Measurements from ENCODE around the gene ELAC2.

The ELAC2 gene

DNA sequence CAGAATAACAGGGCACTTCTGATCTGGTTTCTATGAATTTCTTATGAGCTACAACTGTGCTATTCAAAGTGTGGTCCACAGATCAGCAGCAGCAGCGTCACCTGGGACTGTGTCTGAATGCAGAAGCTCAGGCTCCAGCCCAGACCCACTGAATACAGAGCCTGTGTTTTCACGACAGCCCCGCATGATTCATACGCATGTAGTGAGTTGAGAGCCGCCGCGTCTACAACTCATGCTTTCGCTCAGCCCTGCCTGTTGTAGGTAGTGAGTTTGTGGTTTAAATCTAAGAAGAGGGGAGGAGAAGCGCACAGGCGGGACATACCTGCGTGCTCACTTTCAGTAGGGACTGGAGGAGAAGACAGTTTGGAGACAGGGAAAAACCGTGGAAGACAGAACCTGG lies 28.5 kb upstream of the ELAC2 start:
- H3K4me3 ChIP-seq (ENCODE audit: insufficient read depth, low read length, poor library complexity, severe bottlenecking) = no peak overlapping the region
- TF ChIP-seq, protein P1, sequence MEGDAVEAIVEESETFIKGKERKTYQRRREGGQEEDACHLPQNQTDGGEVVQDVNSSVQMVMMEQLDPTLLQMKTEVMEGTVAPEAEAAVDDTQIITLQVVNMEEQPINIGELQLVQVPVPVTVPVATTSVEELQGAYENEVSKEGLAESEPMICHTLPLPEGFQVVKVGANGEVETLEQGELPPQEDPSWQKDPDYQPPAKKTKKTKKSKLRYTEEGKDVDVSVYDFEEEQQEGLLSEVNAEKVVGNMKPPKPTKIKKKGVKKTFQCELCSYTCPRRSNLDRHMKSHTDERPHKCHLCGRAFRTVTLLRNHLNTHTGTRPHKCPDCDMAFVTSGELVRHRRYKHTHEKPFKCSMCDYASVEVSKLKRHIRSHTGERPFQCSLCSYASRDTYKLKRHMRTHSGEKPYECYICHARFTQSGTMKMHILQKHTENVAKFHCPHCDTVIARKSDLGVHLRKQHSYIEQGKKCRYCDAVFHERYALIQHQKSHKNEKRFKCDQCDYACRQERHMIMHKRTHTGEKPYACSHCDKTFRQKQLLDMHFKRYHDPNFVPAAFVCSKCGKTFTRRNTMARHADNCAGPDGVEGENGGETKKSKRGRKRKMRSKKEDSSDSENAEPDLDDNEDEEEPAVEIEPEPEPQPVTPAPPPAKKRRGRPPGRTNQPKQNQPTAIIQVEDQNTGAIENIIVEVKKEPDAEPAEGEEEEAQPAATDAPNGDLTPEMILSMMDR (IDR thresholded peaks at IDR 0.05; ENCODE audit: insufficient read depth, low read length, poor library complexity, severe bottlenecking) = no peak
- TF ChIP-seq EZH2phosphoT487 (conservative IDR thresholded peaks at IDR 0.05; ENCODE audit: low read length) = no peak
- no peaks in the 10 kb centered on the region for H3K36me3 ChIP-seq (ENCODE audit: low read length)
- no peaks in the 10 kb centered on the region for H3K79me2 ChIP-seq (ENCODE audit: insufficient read depth, low read length)
- H3K9me3 ChIP-seq (ENCODE audit: insufficient read depth, low read length) = no peaks in the 10 kb centered on the region
- H3K9ac ChIP-seq (ENCODE audit: low read length) = no peak overlapping the region
- H4K20me1 ChIP-seq (ENCODE audit: low read depth, low read length) = no peaks in the 10 kb centered on the region
- H3F3A ChIP-seq (ENCODE audit: insufficient read depth) = no peaks in the 10 kb centered on the region
- H3K4me2 ChIP-seq (ENCODE audit: low read depth, low read length, poor library complexity, severe bottlenecking) = no peak overlapping the region
- H3K27me3 ChIP-seq (ENCODE audit: low read length) = no peaks in the 10 kb centered on the region
- H3K27ac ChIP-seq (ENCODE audit: low read depth, low read length) = no peak overlapping the region
- H3K9me2 ChIP-seq (replicated peaks; ENCODE audit: insufficient read depth, low read length) = no peaks in the 10 kb centered on the region
- no peak overlapping the region for H2AFZ ChIP-seq (ENCODE audit: low read depth, low read length, severe bottlenecking)

DNA sequence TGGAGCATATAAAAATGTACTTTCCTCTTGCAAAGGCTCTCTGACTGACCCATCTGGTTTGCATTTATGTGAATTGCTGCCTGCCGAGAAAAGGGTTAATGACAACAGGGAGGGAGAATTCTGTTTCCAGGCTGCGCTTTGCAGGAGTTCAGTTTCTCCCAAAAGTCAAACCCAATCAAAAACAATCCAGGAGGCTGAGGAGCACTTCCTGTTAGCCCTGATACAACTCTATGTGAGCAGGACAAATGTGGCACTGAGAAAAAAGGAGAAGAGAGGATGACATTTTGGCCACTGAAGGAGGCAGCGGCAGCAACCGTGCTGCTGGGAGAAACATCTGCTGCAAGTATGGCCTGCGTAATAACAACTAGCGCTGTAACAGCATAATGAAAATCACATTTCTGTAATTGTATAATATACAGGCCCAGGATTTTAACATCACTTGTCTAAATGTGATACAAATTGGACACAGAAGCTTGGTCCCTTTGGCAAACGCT lies 26.8 kb upstream of the ELAC2 start:
- no peaks in the 10 kb centered on the region for H3F3A ChIP-seq (ENCODE audit: insufficient read depth)
- no peaks in the 10 kb centered on the region for H3K27me3 ChIP-seq (ENCODE audit: low read length)
- H3K4me3 ChIP-seq (ENCODE audit: insufficient read depth, low read length, poor library complexity, severe bottlenecking) = no peak overlapping the region
- H3K9ac ChIP-seq (ENCODE audit: low read length) = no peak overlapping the region
- no peaks in the 10 kb centered on the region for H4K20me1 ChIP-seq (ENCODE audit: low read depth, low read length)
- no peak overlapping the region for H3K4me2 ChIP-seq (ENCODE audit: low read depth, low read length, poor library complexity, severe bottlenecking)
- no peaks in the 10 kb centered on the region for H3K9me2 ChIP-seq (replicated peaks; ENCODE audit: insufficient read depth, low read length)
- no peaks in the 10 kb centered on the region for H3K79me2 ChIP-seq (ENCODE audit: insufficient read depth, low read length)
- H2AFZ ChIP-seq (ENCODE audit: low read depth, low read length, severe bottlenecking) = no peak overlapping the region
- H3K9me3 ChIP-seq (ENCODE audit: insufficient read depth, low read length) = no peaks in the 10 kb centered on the region
- no peak overlapping the region for H3K27ac ChIP-seq (ENCODE audit: low read depth, low read length)
- TF ChIP-seq EZH2phosphoT487 (conservative IDR thresholded peaks at IDR 0.05; ENCODE audit: low read length) = no peak
- TF ChIP-seq, protein P1 (IDR thresholded peaks at IDR 0.05; ENCODE audit: insufficient read depth, low read length, poor library complexity, severe bottlenecking) = no peak
- no peaks in the 10 kb centered on the region for H3K36me3 ChIP-seq (ENCODE audit: low read length)

DNA sequence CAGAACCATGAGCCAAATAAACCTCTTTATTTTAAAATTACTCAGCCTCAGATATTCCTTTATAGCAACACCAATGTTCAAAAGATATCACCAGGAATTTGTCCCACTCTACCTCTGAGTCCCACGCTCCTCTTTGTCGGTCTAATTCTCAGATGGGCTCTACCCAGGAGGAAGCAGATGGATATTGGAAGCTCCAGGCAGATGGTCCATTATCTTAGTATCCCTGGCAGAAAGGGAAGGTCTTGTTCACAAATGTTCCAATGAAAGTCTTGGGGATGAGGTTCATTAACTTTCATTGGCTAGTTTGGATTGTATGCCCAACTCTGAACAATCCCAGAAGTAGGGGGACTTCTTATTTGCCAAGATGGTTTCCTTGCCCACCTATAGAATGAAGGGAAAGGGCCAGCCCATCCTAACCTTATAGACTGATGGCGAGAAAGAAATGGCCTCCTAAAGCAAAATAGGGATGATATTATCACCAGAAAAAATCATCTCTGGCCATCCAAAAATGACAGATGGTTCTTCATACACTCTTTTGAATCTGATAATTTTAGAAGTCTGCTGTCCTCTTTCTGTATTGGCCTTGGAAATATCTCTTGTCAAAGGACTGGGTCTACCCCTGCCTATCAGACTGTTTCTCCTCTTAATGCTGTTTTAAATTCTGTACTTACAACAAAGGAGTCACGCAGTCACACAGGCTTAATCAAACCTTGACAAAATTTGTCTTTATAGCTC lies 21.3 kb upstream of the ELAC2 start:
- Histone ChIP-seq H3K4me2 (ENCODE audit: low read depth, low read length, poor library complexity, severe bottlenecking) (no peak overlapping the region), H3K9ac (ENCODE audit: low read length) (no peak overlapping the region), H4K20me1 (ENCODE audit: low read depth, low read length) (no peaks in the 10 kb centered on the region), H3K4me3 (ENCODE audit: insufficient read depth, low read length, poor library complexity, severe bottlenecking) (no peak overlapping the region), H3K9me2 (replicated peaks; ENCODE audit: insufficient read depth, low read length) (no peaks in the 10 kb centered on the region), H3K27me3 (ENCODE audit: low read length) (no peaks in the 10 kb centered on the region), H3K9me3 (ENCODE audit: insufficient read depth, low read length) (no peaks in the 10 kb centered on the region), H3K27ac (ENCODE audit: low read depth, low read length) (no peak overlapping the region), H2AFZ (ENCODE audit: low read depth, low read length, severe bottlenecking) (no peak overlapping the region), H3K79me2 (ENCODE audit: insufficient read depth, low read length) (no peaks in the 10 kb centered on the region), H3F3A (ENCODE audit: insufficient read depth) (no peaks in the 10 kb centered on the region), H3K36me3 (ENCODE audit: low read length) (no peaks in the 10 kb centered on the region)
- TF ChIP-seq, protein P1 (IDR thresholded peaks at IDR 0.05; ENCODE audit: insufficient read depth, low read length, poor library complexity, severe bottlenecking) = no peak
- no peak for TF ChIP-seq EZH2phosphoT487 (conservative IDR thresholded peaks at IDR 0.05; ENCODE audit: low read length)
